ENCODE measurements around the gene BMP6. TPM values are rescaled to one million over a fixed set of nuclear protein-coding genes. Genes with fewer than 3 reads are reported as not detected.

Gene BMP6
- total and polyA plus RNA-seq, 2 of the 4 experiments (the other 2 are of a cell fraction), result 0.18 to 0.19 TPM

DNA sequence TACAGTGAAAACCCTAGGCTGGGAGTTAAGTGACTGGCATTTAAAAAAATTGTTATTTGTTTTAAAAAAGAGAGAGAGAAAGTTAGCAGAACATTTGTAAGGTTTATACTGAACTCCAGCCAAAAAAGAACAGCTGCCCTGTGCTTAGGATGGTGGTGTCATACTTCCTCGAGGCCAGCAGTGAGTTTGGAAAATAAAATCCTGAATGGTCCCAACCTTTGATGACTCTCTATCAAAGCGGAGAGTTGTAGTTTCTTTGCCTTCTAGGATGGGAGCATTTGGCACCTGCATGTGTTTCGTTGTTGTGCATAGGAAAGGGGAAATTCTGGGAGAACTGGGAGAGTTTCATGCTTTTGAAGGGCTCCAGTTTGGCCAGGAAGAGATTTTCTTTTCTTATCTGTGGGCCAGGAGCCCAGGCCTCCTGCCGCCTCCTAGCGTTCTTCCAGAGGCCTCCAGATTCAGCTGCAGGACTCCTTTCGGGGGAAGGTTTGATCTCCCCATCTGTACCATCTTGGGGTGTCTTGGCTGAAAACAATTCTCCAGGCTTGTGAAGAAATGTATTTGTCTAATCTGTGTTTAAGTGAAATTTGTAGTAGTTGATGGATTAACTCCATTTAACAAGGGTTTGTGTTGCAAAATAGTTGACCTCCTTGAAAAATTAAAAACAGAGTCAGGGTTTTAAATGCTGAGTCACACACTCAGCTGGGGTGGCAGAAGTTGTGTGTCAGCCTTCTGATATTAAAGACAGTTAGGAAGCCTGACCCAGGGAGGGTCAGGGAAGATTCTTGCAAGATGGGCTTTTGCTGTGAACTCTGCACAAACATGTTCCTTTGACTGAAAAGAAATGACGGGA lies 121.3 kb downstream of the BMP6 start:
- H4K20me1 ChIP-seq (ENCODE audit: insufficient read depth, low read length), result no peaks in the 10 kb centered on the region
- TF ChIP-seq MAZ (IDR thresholded peaks at IDR 0.05; ENCODE audit: borderline replicate concordance, low read depth, low read length), result no peak
- TF ChIP-seq ELK1 (IDR thresholded peaks at IDR 0.05; ENCODE audit: borderline replicate concordance, low read depth, low read length), result no peak
- TF ChIP-seq POLR2A (IDR thresholded peaks at IDR 0.05; ENCODE audit: low read depth, low read length), result no peak
- TF ChIP-seq CEBPB (IDR thresholded peaks at IDR 0.05; ENCODE audit: low read depth, low read length), result 0 out of 2 replicates have a peak, but pooled peaks have one; percentile 4
- peak; percentile 60; the same call in 1 of the 2 replicates for TF ChIP-seq MAFK (IDR thresholded peaks at IDR 0.05; ENCODE audit: low read depth, low read length)
- no peak for TF ChIP-seq CHD1 (IDR thresholded peaks at IDR 0.05; ENCODE audit: low read depth, low read length)
- no peak for TF ChIP-seq RCOR1 (IDR thresholded peaks at IDR 0.05; ENCODE audit: insufficient replicate concordance, low read length)
- TF ChIP-seq FOS (IDR thresholded peaks at IDR 0.05; ENCODE audit: low read depth, low read length), result 0 out of 2 replicates have a peak, but pooled peaks have one; percentile 16
- no peak for TF ChIP-seq BHLHE40 (IDR thresholded peaks at IDR 0.05; ENCODE audit: low read depth, low read length)
- no peak for TF ChIP-seq MXI1 (IDR thresholded peaks at IDR 0.05; ENCODE audit: borderline replicate concordance, low read depth, low read length)
- TF ChIP-seq, protein P1, sequence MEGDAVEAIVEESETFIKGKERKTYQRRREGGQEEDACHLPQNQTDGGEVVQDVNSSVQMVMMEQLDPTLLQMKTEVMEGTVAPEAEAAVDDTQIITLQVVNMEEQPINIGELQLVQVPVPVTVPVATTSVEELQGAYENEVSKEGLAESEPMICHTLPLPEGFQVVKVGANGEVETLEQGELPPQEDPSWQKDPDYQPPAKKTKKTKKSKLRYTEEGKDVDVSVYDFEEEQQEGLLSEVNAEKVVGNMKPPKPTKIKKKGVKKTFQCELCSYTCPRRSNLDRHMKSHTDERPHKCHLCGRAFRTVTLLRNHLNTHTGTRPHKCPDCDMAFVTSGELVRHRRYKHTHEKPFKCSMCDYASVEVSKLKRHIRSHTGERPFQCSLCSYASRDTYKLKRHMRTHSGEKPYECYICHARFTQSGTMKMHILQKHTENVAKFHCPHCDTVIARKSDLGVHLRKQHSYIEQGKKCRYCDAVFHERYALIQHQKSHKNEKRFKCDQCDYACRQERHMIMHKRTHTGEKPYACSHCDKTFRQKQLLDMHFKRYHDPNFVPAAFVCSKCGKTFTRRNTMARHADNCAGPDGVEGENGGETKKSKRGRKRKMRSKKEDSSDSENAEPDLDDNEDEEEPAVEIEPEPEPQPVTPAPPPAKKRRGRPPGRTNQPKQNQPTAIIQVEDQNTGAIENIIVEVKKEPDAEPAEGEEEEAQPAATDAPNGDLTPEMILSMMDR (conservative IDR thresholded peaks at IDR 0.05; ENCODE audit: low read depth, low read length), result peak; percentile 34
- TF ChIP-seq NFE2L2 (IDR thresholded peaks at IDR 0.05; ENCODE audit: low read depth, low read length), result peak; percentile 88
- no TSS peak for BruUV-seq (replicated peaks)
- ChIA-PET POLR2A (ENCODE audit: unreplicated experiment) (no interaction called here), CTCF (no interaction called here)
- peak overlapping the region; percentile 30; the same call in 1 of the 2 replicates for H4K5ac ChIP-seq (ENCODE audit: low read depth, low read length)
- H4K91ac ChIP-seq (ENCODE audit: insufficient read depth, low read depth, low read length), result no peak overlapping the region
- H3K18ac ChIP-seq (ENCODE audit: low read depth, low read length), result peak overlapping the region; percentile 74
- intact Hi-C loops (cut with micrococcal nuclease) (loop anchor here (2.0 kb wide), 1 partner anchor 124 kb away; no protein-coding TSS in a partner anchor), in situ Hi-C loops (cut with MboI; ENCODE audit: low sequenced_read_pairs) (no loop called here), dilution Hi-C loops (cut with HindIII; ENCODE audit: low sequenced_read_pairs, unreplicated experiment) (no loop called here)
- no peak overlapping the region for H3K9ac ChIP-seq (ENCODE audit: low read depth, low read length)
- H3K27ac ChIP-seq (ENCODE audit: insufficient read depth, low read length), result peak overlapping the region; percentile 88; the same call in 1 of the 2 replicates
- DNase-seq, result peak; percentile 74
- H2AFZ ChIP-seq (replicated peaks; ENCODE audit: low read length, poor library complexity), result no peak overlapping the region
- peak overlapping the region; percentile 66 for H3K4me2 ChIP-seq (ENCODE audit: low read depth, low read length)
- no peaks in the 10 kb centered on the region for H3K9me1 ChIP-seq (ENCODE audit: insufficient read depth, low read length)
- H3K56ac ChIP-seq (ENCODE audit: extremely low read depth, insufficient read depth, low read length), result no peak overlapping the region
- H2AK9ac ChIP-seq (replicated peaks; ENCODE audit: low read depth, low read length, poor library complexity), result no peak overlapping the region
- no peak overlapping the region for H2BK15ac ChIP-seq (ENCODE audit: low read depth, low read length)
- peak; percentile 91 for ATAC-seq (ENCODE audit: low read depth)
- no peaks in the 10 kb centered on the region for H3K27me3 ChIP-seq (ENCODE audit: control insufficient read depth, insufficient read depth, low read length)
- H3K9me3 ChIP-seq (ENCODE audit: control insufficient read depth, insufficient read depth, low read length), result peaks cover 6% of the 10 kb centered on the region
- H3K4me1 ChIP-seq (ENCODE audit: control insufficient read depth, insufficient read depth, low read length), result peaks cover 8% of the 10 kb centered on the region
- no peak overlapping the region for H3K4me3 ChIP-seq (ENCODE audit: insufficient read depth, low read depth, low read length)
- no peak overlapping the region for H2AK5ac ChIP-seq (ENCODE audit: low read depth, low read length)
- no peak overlapping the region for H2BK20ac ChIP-seq (ENCODE audit: low read depth, low read length)
- H2BK5ac ChIP-seq (ENCODE audit: low read depth, low read length, poor library complexity, severe bottlenecking), result peak overlapping the region; percentile 22
- no peaks in the 10 kb centered on the region for H3K79me1 ChIP-seq (ENCODE audit: low read depth in 1 of 2, low read length in 2 of 2)
- no peak overlapping the region for H2BK120ac ChIP-seq (ENCODE audit: low read depth, low read length)
- H3K4ac ChIP-seq (ENCODE audit: low read depth, low read length), result no peak overlapping the region
- no peak overlapping the region for H3K14ac ChIP-seq (replicated peaks; ENCODE audit: low read depth, low read length)
- H4K8ac ChIP-seq (ENCODE audit: low read depth in 2 of 2, low read length in 2 of 2), result no peak overlapping the region
- H3K36me3 ChIP-seq (ENCODE audit: control insufficient read depth, insufficient read depth, low read length), result no peaks in the 10 kb centered on the region
- no peak overlapping the region for H3K23ac ChIP-seq (ENCODE audit: low read depth, low read length)
- WGBS, 2 experiments (ENCODE audit: extremely low coverage in 2 of 2, insufficient read length in 1 of 2), result no CpG with 5 or more reads among the region's 7 CpGs
